Thyroid gland (tissue), 4 donors: ENCODE data around the gene CNTNAP4. TPM values are rescaled to one million over a fixed set of nuclear protein-coding genes. Genes with fewer than 3 reads are reported as not detected.

Source experiments
- DNase-seq, 2 donors: peaks; one replicate each; pipeline ENCODE4 v3.0.0-alpha.2; 2019
- H3K27ac ChIP-seq, 3 donors: fragments of 200-600 bp; sonication (generic); 1 replicate in 2 of 3; 2 replicates in 1 of 3; pipeline ENCODE4 v1.5.1; 2016 to 2019; ENCODE audit warnings: mild to moderate bottlenecking in 1 of 3, moderate library complexity in 1 of 3
- H3K27me3 ChIP-seq: fragments of 200-600 bp; sonication (generic); one replicate; pipeline ENCODE4 v1.5.1; 2019
- H3K36me3 ChIP-seq, 2 donors: fragments of 200-600 bp; sonication (generic); one replicate each; pipeline ENCODE4 v1.5.1; 2016 to 2019
- H3K4me1 ChIP-seq, 2 donors: fragments of 200-600 bp; sonication (generic); one replicate each; pipeline ENCODE4 v1.5.1; 2017 to 2019
- H3K4me3 ChIP-seq, 3 donors: fragments of 200-600 bp; sonication (generic); replicated peaks in 1 of 3; 1 replicate in 2 of 3; 2 replicates in 1 of 3; pipeline ENCODE4 v1.5.1; 2016; ENCODE audit warnings: mild to moderate bottlenecking in 1 of 3
- H3K9me3 ChIP-seq: fragments of 200-600 bp; sonication (generic); one replicate; pipeline ENCODE4 v1.5.1; 2017
- POLR2A ChIP-seq, 2 donors: fragments of 450-650 bp; IDR thresholded peaks; one replicate each; pipeline ENCODE4 v1.6.1; 2017; ENCODE audit warnings: antibody characterized with exemption in 2 of 2, mild to moderate bottlenecking in 2 of 2, moderate library complexity in 1 of 2
- WGBS, 2 donors: methylation state at CpG; one replicate each; pipeline ENCODE4 v1.1.5; 2017; 5-methylcytosine and 5-hydroxymethylcytosine counted together
- intact Hi-C: fragments of 100-400 bp; cut with DNase I; formaldehyde crosslinking; loops from one replicate; pipeline ENCODE4 v1.15.1; 2023
- small RNA-seq: library from RNA; depleted of rRNA; stranded (forward); fragments of <200 nt; gene quantifications from one replicate; pipeline ENCODE3, GENCODE V24; 2016
- total RNA-seq, 4 donors: library from RNA; depleted of rRNA; stranded (reverse); fragments of >200 nt; gene quantifications; one replicate each; pipeline ENCODE4 v1.2.3, GENCODE V29; 2016
- TF ChIP-seq, protein P1 (sequence below), 6 experiments: fragments of 200-600 bp in 3 of 6; fragments of 450-650 bp in 3 of 6; sonication (generic) in 3 of 6; IDR thresholded peaks; one replicate each; pipeline ENCODE4 v1.5.1; 2016 to 2019; ENCODE audit warnings: antibody characterized with exemption in 6 of 6, mild to moderate bottlenecking in 2 of 6, inconsistent platforms in 1 of 6, moderate library complexity in 1 of 6

The CNTNAP4 gene
- total RNA-seq, 4 donors from 2014 or later: not detected

- Histone ChIP-seq H3K4me1 (no peaks in the 10 kb centered on the region), H3K27me3 (no peaks in the 10 kb centered on the region), H3K9me3 (no peaks in the 10 kb centered on the region), H3K4me3 (no peak overlapping the region), H3K27ac (no peak overlapping the region), H3K36me3 (no peaks in the 10 kb centered on the region)
- no peak for DNase-seq
- intact Hi-C loops: no loop called here
- 91 to 93% methylated on average over 2 of the region's 2 CpGs for WGBS, 2 donors
- TF ChIP-seq POLR2A (IDR thresholded peaks at IDR 0.05): no peak
- TF ChIP-seq, protein P1, sequence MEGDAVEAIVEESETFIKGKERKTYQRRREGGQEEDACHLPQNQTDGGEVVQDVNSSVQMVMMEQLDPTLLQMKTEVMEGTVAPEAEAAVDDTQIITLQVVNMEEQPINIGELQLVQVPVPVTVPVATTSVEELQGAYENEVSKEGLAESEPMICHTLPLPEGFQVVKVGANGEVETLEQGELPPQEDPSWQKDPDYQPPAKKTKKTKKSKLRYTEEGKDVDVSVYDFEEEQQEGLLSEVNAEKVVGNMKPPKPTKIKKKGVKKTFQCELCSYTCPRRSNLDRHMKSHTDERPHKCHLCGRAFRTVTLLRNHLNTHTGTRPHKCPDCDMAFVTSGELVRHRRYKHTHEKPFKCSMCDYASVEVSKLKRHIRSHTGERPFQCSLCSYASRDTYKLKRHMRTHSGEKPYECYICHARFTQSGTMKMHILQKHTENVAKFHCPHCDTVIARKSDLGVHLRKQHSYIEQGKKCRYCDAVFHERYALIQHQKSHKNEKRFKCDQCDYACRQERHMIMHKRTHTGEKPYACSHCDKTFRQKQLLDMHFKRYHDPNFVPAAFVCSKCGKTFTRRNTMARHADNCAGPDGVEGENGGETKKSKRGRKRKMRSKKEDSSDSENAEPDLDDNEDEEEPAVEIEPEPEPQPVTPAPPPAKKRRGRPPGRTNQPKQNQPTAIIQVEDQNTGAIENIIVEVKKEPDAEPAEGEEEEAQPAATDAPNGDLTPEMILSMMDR (IDR thresholded peaks at IDR 0.05): no peak
Measured at GRCh38 chr16:76583945-76584344, 306.7 kb downstream of the CNTNAP4 start.

DNA sequence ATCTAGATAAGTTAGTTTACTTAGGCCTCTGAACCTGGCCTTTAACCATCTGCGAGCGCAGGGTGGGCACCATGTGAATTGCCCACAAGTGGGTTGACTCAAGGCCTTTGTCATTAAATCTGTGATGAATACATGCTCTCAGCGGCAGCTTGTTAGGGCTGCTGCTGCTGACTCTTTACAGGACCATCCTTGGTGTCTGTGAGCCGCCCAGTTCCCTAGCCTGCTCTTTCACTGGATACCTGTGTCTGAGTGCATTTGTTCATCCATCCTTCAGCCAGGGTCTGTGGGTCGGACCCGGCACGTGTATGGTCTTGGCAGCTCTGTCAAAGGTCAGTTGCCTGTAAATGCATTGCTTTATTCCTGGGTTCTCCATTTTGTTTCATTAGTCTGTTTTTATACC lies 321.3 kb downstream of the CNTNAP4 start:
- DNase-seq: no peak
- no peaks in the 10 kb centered on the region for H3K9me3 ChIP-seq
- no peak overlapping the region for H3K4me3 ChIP-seq
- 90 to 95% methylated on average over 7 of the region's 7 CpGs for WGBS, 2 donors
- H3K27ac ChIP-seq: no peak overlapping the region
- no peaks in the 10 kb centered on the region for H3K4me1 ChIP-seq
- intact Hi-C loops: no loop called here
- TF ChIP-seq, protein P1 (IDR thresholded peaks at IDR 0.05): no peak
- no peak for TF ChIP-seq POLR2A (IDR thresholded peaks at IDR 0.05)
- no peaks in the 10 kb centered on the region for H3K36me3 ChIP-seq
- no peaks in the 10 kb centered on the region for H3K27me3 ChIP-seq

- Histone ChIP-seq H3K4me1 (no peaks in the 10 kb centered on the region), H3K27me3 (no peaks in the 10 kb centered on the region), H3K36me3 (no peaks in the 10 kb centered on the region), H3K4me3 (no peak overlapping the region), H3K27ac (no peak overlapping the region), H3K9me3 (no peaks in the 10 kb centered on the region)
- WGBS, 2 donors: 97 to 98% methylated on average over 4 of the region's 4 CpGs
- no peak for TF ChIP-seq POLR2A (IDR thresholded peaks at IDR 0.05)
- TF ChIP-seq, protein P1 (IDR thresholded peaks at IDR 0.05): no peak
- no peak for DNase-seq
- intact Hi-C loops: no loop called here
Measured at GRCh38 chr16:76607317-76607716, 330.1 kb downstream of the CNTNAP4 start.

Small RNAs within 50 kb of the gene (small RNA-seq; reads per million reads assigned to genes)
- gene RF00133 (not detected), gene RN7SKP233 (not detected)
